Neural progenitor cell (in vitro differentiated cells): Measurements from ENCODE around the gene BACE2. TPM values are rescaled to one million over a fixed set of nuclear protein-coding genes. Genes with fewer than 3 reads are reported as not detected.
A peak's percentile ranks its signal among the peaks of the same experiment; 100 is the strongest.

Experiments
- DNase-seq: peaks from one replicate; pipeline ENCODE4 v3.0.0-alpha.2; 2016; ENCODE audit warnings: low spot score
- H2AFZ ChIP-seq: fragments of 200-600 bp; sonication (generic); replicated peaks from 2 replicates; pipeline ENCODE4 v1.6.1; 2016; ENCODE audit warnings: antibody characterized with exemption
- H3F3A ChIP-seq: fragments of 200-600 bp; sonication (generic); 2 replicates; pipeline ENCODE4 v1.6.1; 2016; ENCODE audit warnings: antibody characterized with exemption, low read depth
- H3K27ac ChIP-seq: fragments of 200-600 bp; sonication (generic); 2 replicates; pipeline ENCODE4 v1.5.1; 2016; ENCODE audit warnings: mild to moderate bottlenecking
- H3K27me3 ChIP-seq: fragments of 200-600 bp; sonication (generic); 2 replicates; pipeline ENCODE4 v1.6.1; 2016; ENCODE audit warnings: mild to moderate bottlenecking, moderate library complexity
- H3K36me3 ChIP-seq: fragments of 200-600 bp; sonication (generic); 2 replicates; pipeline ENCODE4 v1.5.1; 2016
- H3K4me1 ChIP-seq: fragments of 200-600 bp; sonication (generic); 2 replicates; pipeline ENCODE4 v1.6.1; 2016; ENCODE audit warnings: mixed run types
- H3K4me2 ChIP-seq: fragments of 200-600 bp; sonication (generic); 2 replicates; pipeline ENCODE4 v1.6.1; 2016
- H3K4me3 ChIP-seq: fragments of 200-600 bp; sonication (generic); 2 replicates; pipeline ENCODE4 v1.5.1; 2016
- H3K79me2 ChIP-seq: fragments of 200-600 bp; sonication (generic); 2 replicates; pipeline ENCODE4 v1.6.1; 2016; ENCODE audit warnings: low read depth
- H3K9ac ChIP-seq: fragments of 200-600 bp; sonication (generic); 2 replicates; pipeline ENCODE4 v1.6.1; 2016
- H3K9me3 ChIP-seq: fragments of 200-600 bp; sonication (generic); 2 replicates; pipeline ENCODE4 v1.5.1; 2016; ENCODE audit warnings: low read depth
- H4K20me1 ChIP-seq: fragments of 200-600 bp; sonication (generic); 2 replicates; pipeline ENCODE4 v1.6.1; 2016; ENCODE audit warnings: low read depth
- H3K27ac Mint-ChIP-seq: 3 replicates; pipeline ENCODE4 v1.8.0; 2021; ENCODE audit warnings: mixed read lengths
- H3K27me3 Mint-ChIP-seq: 2 replicates; pipeline ENCODE4 v1.8.0; 2022; ENCODE audit warnings: low read depth, mild to moderate bottlenecking, inconsistent platforms, moderate library complexity, mixed read lengths; ENCODE audit not compliant: insufficient read depth
- H3K36me3 Mint-ChIP-seq: 3 replicates; pipeline ENCODE4 v1.8.0; 2021; ENCODE audit warnings: mixed read lengths
- H3K4me1 Mint-ChIP-seq: 3 replicates; pipeline ENCODE4 v1.8.0; 2021; ENCODE audit warnings: mixed read lengths
- H3K4me3 Mint-ChIP-seq: 3 replicates; pipeline ENCODE4 v1.8.0; 2021; ENCODE audit warnings: mild to moderate bottlenecking, moderate library complexity, mixed read lengths
- H3K9me3 Mint-ChIP-seq: 3 replicates; pipeline ENCODE4 v1.8.0; 2020; ENCODE audit warnings: mixed read lengths
- CTCF ChIP-seq: fragments of 200-600 bp; sonication (generic); IDR thresholded peaks from 2 replicates; pipeline ENCODE4 v1.5.1; 2017; ENCODE audit warnings: antibody characterized with exemption, mild to moderate bottlenecking
- EZH2 ChIP-seq: fragments of 200-600 bp; sonication (generic); IDR thresholded peaks from 2 replicates; pipeline ENCODE4 v1.6.1; 2017; ENCODE audit warnings: antibody characterized with exemption, mild to moderate bottlenecking, moderate library complexity
- EZH2phosphoT487 ChIP-seq: fragments of 200-600 bp; sonication (generic); IDR thresholded peaks from 2 replicates; pipeline ENCODE4 v1.6.1; 2017; ENCODE audit warnings: antibody characterized with exemption
- total RNA-seq: library from RNA; depleted of rRNA; stranded (reverse); fragments of >200 nt; gene quantifications from 2 replicates; pipeline ENCODE4 v1.2.3, GENCODE V29; 2015; ENCODE audit warnings: low replicate concordance

Gene BACE2
- total RNA-seq, 1 donor from 2014 or later: 0.15 TPM

- Mint-ChIP-seq H3K9me3 (no peaks in the 10 kb centered on the region), H3K36me3 (no peaks in the 10 kb centered on the region), H3K27me3 (peaks cover 30% of the 10 kb centered on the region), H3K4me1 (peaks cover 4% of the 10 kb centered on the region), H3K4me3 (peak within 1 kb of the TSS; percentile 75), H3K27ac (no peak within 1 kb of the TSS)
- TF ChIP-seq EZH2phosphoT487 (no peak), EZH2 (peak; percentile 39)
- Histone ChIP-seq H3K27me3 (peaks cover 47% of the 10 kb centered on the region), H3K9ac (no peak within 1 kb of the TSS), H3K4me3 (peak within 1 kb of the TSS; percentile 57), H3K9me3 (no peaks in the 10 kb centered on the region), H3K36me3 (no peaks in the 10 kb centered on the region), H4K20me1 (no peaks in the 10 kb centered on the region), H3K4me2 (peak within 1 kb of the TSS; percentile 92), H3K27ac (no peak within 1 kb of the TSS), H3F3A (no peaks in the 10 kb centered on the region), H2AFZ (peak within 1 kb of the TSS; percentile 79), H3K79me2 (no peaks in the 10 kb centered on the region), H3K4me1 (no peaks in the 10 kb centered on the region)
- peak; percentile 69 for DNase-seq
Observed at GRCh38 chr21:41316200-41317062, 148.5 kb downstream of the BACE2 start, which contains the start of gene FAM3B. TSS of gene FAM3B (plus strand) at chr21:41316801. CDS start at chr21:41316880, 79 bp downstream.

- Histone ChIP-seq H3K36me3 (no peaks in the 10 kb centered on the region), H4K20me1 (no peaks in the 10 kb centered on the region), H3K4me1 (no peaks in the 10 kb centered on the region), H2AFZ (peak overlapping the region; percentile 79), H3K9ac (no peak overlapping the region), H3F3A (no peaks in the 10 kb centered on the region), H3K4me2 (peak overlapping the region; percentile 92), H3K9me3 (no peaks in the 10 kb centered on the region), H3K27me3 (peaks cover 47% of the 10 kb centered on the region), H3K27ac (no peak overlapping the region), H3K4me3 (peak overlapping the region; percentile 57), H3K79me2 (no peaks in the 10 kb centered on the region)
- Mint-ChIP-seq H3K9me3 (no peaks in the 10 kb centered on the region), H3K4me3 (peak overlapping the region; percentile 71), H3K27ac (no peak overlapping the region), H3K4me1 (peaks cover 4% of the 10 kb centered on the region), H3K36me3 (no peaks in the 10 kb centered on the region), H3K27me3 (peaks cover 30% of the 10 kb centered on the region)
- TF ChIP-seq EZH2phosphoT487: peak; percentile 57
- TF ChIP-seq CTCF: no peak
- no peak for TF ChIP-seq EZH2
- DNase-seq: no peak
Observed at GRCh38 chr21:41317063-41317392, 149.1 kb downstream of the BACE2 start.

- no peaks in the 10 kb centered on the region for H3K79me2 ChIP-seq
- H3K4me1 ChIP-seq: no peaks in the 10 kb centered on the region
- Mint-ChIP-seq H3K4me1 (peaks cover 4% of the 10 kb centered on the region), H3K36me3 (no peaks in the 10 kb centered on the region), H3K27ac (no peak overlapping the region), H3K4me3 (peak overlapping the region; percentile 71), H3K27me3 (peaks cover 30% of the 10 kb centered on the region), H3K9me3 (no peaks in the 10 kb centered on the region)
- H3K4me3 ChIP-seq: peak overlapping the region; percentile 57
- TF ChIP-seq EZH2 (no peak), CTCF (no peak), EZH2phosphoT487 (no peak)
- H3F3A ChIP-seq: no peaks in the 10 kb centered on the region
- peaks cover 47% of the 10 kb centered on the region for H3K27me3 ChIP-seq
- no peak for DNase-seq
- H3K9me3 ChIP-seq: no peaks in the 10 kb centered on the region
- no peak overlapping the region for H3K27ac ChIP-seq
- no peaks in the 10 kb centered on the region for H3K36me3 ChIP-seq
- no peak overlapping the region for H3K9ac ChIP-seq
- no peaks in the 10 kb centered on the region for H4K20me1 ChIP-seq
- peak overlapping the region; percentile 92 for H3K4me2 ChIP-seq
- H2AFZ ChIP-seq: no peak overlapping the region
Observed at GRCh38 chr21:41317458-41317857, 149.5 kb downstream of the BACE2 start.

GRCh38 chr21:41318218-41318617 lies 150.3 kb downstream of the BACE2 start:
- peaks cover 30% of the 10 kb centered on the region for H3K27me3 Mint-ChIP-seq

More at GRCh38 chr21:41318218-41318617, 150.3 kb downstream of the BACE2 start:
- Histone ChIP-seq H3K4me3 (no peak overlapping the region), H3K36me3 (no peaks in the 10 kb centered on the region), H3K27me3 (peaks cover 47% of the 10 kb centered on the region), H2AFZ (no peak overlapping the region), H3K4me2 (no peak overlapping the region), H3K9me3 (no peaks in the 10 kb centered on the region), H3K27ac (no peak overlapping the region), H3K4me1 (no peaks in the 10 kb centered on the region), H3K79me2 (no peaks in the 10 kb centered on the region), H4K20me1 (no peaks in the 10 kb centered on the region), H3K9ac (no peak overlapping the region), H3F3A (no peaks in the 10 kb centered on the region)
- TF ChIP-seq EZH2phosphoT487 (no peak), EZH2 (no peak), CTCF (no peak)
- Mint-ChIP-seq H3K27ac (no peak overlapping the region), H3K36me3 (no peaks in the 10 kb centered on the region), H3K9me3 (no peaks in the 10 kb centered on the region), H3K4me1 (peaks cover 4% of the 10 kb centered on the region), H3K4me3 (no peak overlapping the region)
- no peak for DNase-seq
